H9 (cell line): ENCODE measurements around the gene GAB3. TPM values are rescaled to one million over a fixed set of nuclear protein-coding genes. Genes with fewer than 3 reads are reported as not detected.
"Not testable (repeated sequence)": the region's sequence is repeated elsewhere in the genome, so short reads cannot be mapped to it uniquely, and the experiment has no call there.

Experiments used
- DNase-seq: peaks from one replicate; pipeline ENCODE4 v3.0.0-alpha.2; 2017
- H2AFZ ChIP-seq: one replicate; pipeline ENCODE4 v1.6.1; 2013; ENCODE audit warnings: mild to moderate bottlenecking, low read length, control low read depth, moderate library complexity
- H2AK5ac ChIP-seq: 2 replicates; pipeline ENCODE4 v1.6.1; 2013; ENCODE audit warnings: low read length, control low read depth, mixed read lengths; ENCODE audit not compliant: insufficient read length
- H2BK120ac ChIP-seq: one replicate; pipeline ENCODE4 v1.6.1; 2013; ENCODE audit warnings: low read depth, mild to moderate bottlenecking, low read length, control low read depth, inconsistent platforms; ENCODE audit not compliant: poor library complexity, severe bottlenecking
- H2BK12ac ChIP-seq: 2 replicates; pipeline ENCODE4 v1.6.1; 2013; ENCODE audit warnings: low read length, control low read depth, mixed read lengths, low read depth; ENCODE audit not compliant: insufficient read length
- H2BK15ac ChIP-seq: 2 replicates; pipeline ENCODE4 v1.6.1; 2013; ENCODE audit warnings: low read depth, low read length, control low read depth
- H2BK20ac ChIP-seq: one replicate; pipeline ENCODE4 v1.6.1; 2013; ENCODE audit warnings: low read depth, mild to moderate bottlenecking, low read length, control low read depth, inconsistent platforms; ENCODE audit not compliant: poor library complexity, severe bottlenecking
- H2BK5ac ChIP-seq: 2 replicates; pipeline ENCODE4 v1.6.1; 2013; ENCODE audit warnings: low read length, control low read depth, mixed read lengths; ENCODE audit not compliant: insufficient read length
- H3K14ac ChIP-seq: 2 replicates; pipeline ENCODE4 v1.6.1; 2013; ENCODE audit warnings: low read length, control low read depth; ENCODE audit not compliant: insufficient read depth
- H3K18ac ChIP-seq: 2 replicates; pipeline ENCODE4 v1.6.1; 2013; ENCODE audit warnings: low read depth, mild to moderate bottlenecking, mixed read lengths, low read length, control low read depth; ENCODE audit not compliant: insufficient read length
- H3K23ac ChIP-seq: 2 replicates; pipeline ENCODE4 v1.6.1; 2013; ENCODE audit warnings: low read length, control low read depth, mixed read lengths, low read depth; ENCODE audit not compliant: insufficient read length
- H3K23me2 ChIP-seq: 2 replicates; pipeline ENCODE4 v1.6.1; 2013; ENCODE audit warnings: low read depth, mild to moderate bottlenecking, mixed read lengths, low read length, control low read depth; ENCODE audit not compliant: insufficient read length, poor library complexity, severe bottlenecking
- H3K27ac ChIP-seq: 2 replicates; pipeline ENCODE4 v1.5.1; 2013; ENCODE audit warnings: low read length, control low read depth, mixed read lengths, low read depth; ENCODE audit not compliant: insufficient read length
- H3K27me3 ChIP-seq: 2 replicates; pipeline ENCODE4 v1.6.1; 2013; ENCODE audit warnings: low read length, control low read depth, inconsistent platforms; ENCODE audit not compliant: insufficient read depth
- H3K4ac ChIP-seq: 2 replicates; pipeline ENCODE4 v1.6.1; 2013; ENCODE audit warnings: low read depth, mild to moderate bottlenecking, control low read depth, inconsistent platforms, low read length, moderate library complexity
- H3K4me1 ChIP-seq: 2 replicates; pipeline ENCODE4 v1.6.1; 2013; ENCODE audit warnings: low read length, control low read depth, inconsistent platforms; ENCODE audit not compliant: insufficient read depth
- H3K4me2 ChIP-seq: 2 replicates; pipeline ENCODE4 v1.6.1; 2013; ENCODE audit warnings: low read length, control low read depth, mixed read lengths; ENCODE audit not compliant: insufficient read length, insufficient read depth
- H3K56ac ChIP-seq: 2 replicates; pipeline ENCODE4 v1.6.1; 2013; ENCODE audit warnings: low read depth, mild to moderate bottlenecking, mixed read lengths, low read length, control low read depth; ENCODE audit not compliant: insufficient read length
- H3K79me1 ChIP-seq: 2 replicates; pipeline ENCODE4 v1.6.1; 2013; ENCODE audit warnings: low read depth, mild to moderate bottlenecking, moderate library complexity, low read length, control low read depth, inconsistent platforms; ENCODE audit not compliant: insufficient read depth, poor library complexity, severe bottlenecking
- H3K79me2 ChIP-seq: 2 replicates; pipeline ENCODE4 v1.6.1; 2013; ENCODE audit warnings: low read length, control low read depth, inconsistent platforms; ENCODE audit not compliant: insufficient read depth
- H3K9ac ChIP-seq: 2 replicates; pipeline ENCODE4 v1.6.1; 2013; ENCODE audit warnings: low read length, control low read depth, mixed read lengths; ENCODE audit not compliant: insufficient read length; ENCODE audit errors: extremely low read depth
- H3K9me3 ChIP-seq: one replicate; pipeline ENCODE4 v1.6.1; 2013; ENCODE audit warnings: low read depth, low read length, inconsistent platforms; ENCODE audit not compliant: control insufficient read depth
- H3T11ph ChIP-seq: one replicate; pipeline ENCODE4 v1.6.1; 2013; ENCODE audit warnings: mild to moderate bottlenecking, low read length, control low read depth, inconsistent platforms
- H4K20me1 ChIP-seq: one replicate; pipeline ENCODE4 v1.6.1; 2013; ENCODE audit not compliant: control insufficient read depth, insufficient read length, insufficient read depth
- H4K5ac ChIP-seq: 2 replicates; pipeline ENCODE4 v1.6.1; 2013; ENCODE audit warnings: low read depth, mild to moderate bottlenecking, mixed read lengths, low read length, control low read depth; ENCODE audit not compliant: insufficient read length
- H4K8ac ChIP-seq: replicated peaks from 2 replicates; pipeline ENCODE4 v1.6.1; 2013; ENCODE audit warnings: low read length, control low read depth, mixed read lengths, low read depth; ENCODE audit not compliant: insufficient read length
- H4K91ac ChIP-seq: 2 replicates; pipeline ENCODE4 v1.6.1; 2013; ENCODE audit warnings: low read depth, mild to moderate bottlenecking, moderate library complexity, mixed read lengths, low read length, control low read depth; ENCODE audit not compliant: insufficient read length
- H3K27ac Mint-ChIP-seq, 3 experiments: 2 replicates in 2 of 3; 3 replicates in 1 of 3; pipeline ENCODE4 v1.8.0; 2020 to 2021; ENCODE audit warnings: mixed read lengths in 3 of 3, mild to moderate bottlenecking in 1 of 3, moderate library complexity in 1 of 3
- H3K27me3 Mint-ChIP-seq: 2 replicates; pipeline ENCODE4 v1.8.0; 2021; ENCODE audit warnings: low read depth, mild to moderate bottlenecking, moderate library complexity, mixed read lengths
- H3K36me3 Mint-ChIP-seq, 3 experiments: 2 replicates in 2 of 3; 3 replicates in 1 of 3; pipeline ENCODE4 v1.8.0; 2020 to 2021; ENCODE audit warnings: low read depth in 3 of 3, mixed read lengths in 3 of 3; ENCODE audit not compliant: insufficient read depth in 1 of 3
- H3K4me1 Mint-ChIP-seq, 2 experiments: 2 replicates each; pipeline ENCODE4 v1.8.0; 2020; ENCODE audit warnings: mixed read lengths in 2 of 2
- H3K4me3 Mint-ChIP-seq, 2 experiments: 2 replicates in 1 of 2; 3 replicates in 1 of 2; pipeline ENCODE4 v1.8.0; 2020 to 2021; ENCODE audit warnings: mild to moderate bottlenecking in 2 of 2, mixed read lengths in 2 of 2, moderate library complexity in 1 of 2
- H3K9me3 Mint-ChIP-seq, 2 experiments: 2 replicates in 1 of 2; 3 replicates in 1 of 2; pipeline ENCODE4 v1.8.0; 2020; ENCODE audit warnings: mild to moderate bottlenecking in 2 of 2, mixed read lengths in 2 of 2, moderate library complexity in 1 of 2
- WGBS: extraction: QIAGEN DNeasy Blood & Tissue Kit; methylation state at CpG from one replicate; pipeline ENCODE4 v1.1.7; 2013; ENCODE audit warnings: missing lambda C conversion rate, low lambda C conversion rate, mixed read lengths; ENCODE audit not compliant: insufficient read length; ENCODE audit errors: extremely low coverage; 5-methylcytosine and 5-hydroxymethylcytosine counted together
- total RNA-seq: library from RNA; stranded (reverse); gene quantifications from 2 replicates; pipeline ENCODE4 v1.2.1, GENCODE V29; 2021

GAB3 gene
- total RNA-seq, 1 experiment from 2014 or later = 0.46 TPM

DNA sequence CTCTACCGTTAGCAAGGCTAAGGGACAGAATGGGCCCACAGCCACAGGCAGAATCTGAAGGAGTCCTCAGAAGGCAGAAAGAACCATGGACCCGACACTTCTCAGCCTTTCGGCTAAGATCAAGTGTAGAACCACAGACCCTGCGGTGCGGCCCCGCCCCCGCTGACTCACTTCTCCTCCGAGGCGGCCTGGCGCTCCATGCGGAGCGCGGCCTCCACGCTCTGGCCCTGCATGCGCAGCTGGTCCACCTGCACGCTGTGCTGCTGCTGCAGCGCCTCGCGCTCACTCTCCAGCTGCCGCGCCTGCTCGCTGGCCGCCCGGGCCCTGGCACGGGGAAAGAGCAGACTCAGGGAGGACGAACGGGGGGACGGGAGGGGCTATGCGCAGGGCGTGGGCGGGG lies 107.2 kb downstream of the GAB3 start:
- H2BK120ac ChIP-seq, H2AK5ac ChIP-seq, H3K14ac ChIP-seq, H2BK12ac ChIP-seq, H3K4me1 Mint-ChIP-seq, H3K4me3 Mint-ChIP-seq, H4K20me1 ChIP-seq, H3K27me3 ChIP-seq, H3K4me1 ChIP-seq, H3K23me2 ChIP-seq, H3K4ac ChIP-seq, H3K27ac ChIP-seq, H4K5ac ChIP-seq, H2AFZ ChIP-seq, H3K27me3 Mint-ChIP-seq, H2BK5ac ChIP-seq, H3K4me2 ChIP-seq, H4K8ac ChIP-seq, H2BK20ac ChIP-seq, H3K9me3 ChIP-seq, H3K9ac ChIP-seq, H3K9me3 Mint-ChIP-seq, H2BK15ac ChIP-seq, H3K23ac ChIP-seq, H3K79me2 ChIP-seq, H3K18ac ChIP-seq, H3K79me1 ChIP-seq, H4K91ac ChIP-seq, H3K36me3 Mint-ChIP-seq, H3K56ac ChIP-seq, H3T11ph ChIP-seq, DNase-seq, H3K27ac Mint-ChIP-seq: not testable (repeated sequence)
- no CpG with 5 or more reads among the region's 31 CpGs for WGBS

DNA sequence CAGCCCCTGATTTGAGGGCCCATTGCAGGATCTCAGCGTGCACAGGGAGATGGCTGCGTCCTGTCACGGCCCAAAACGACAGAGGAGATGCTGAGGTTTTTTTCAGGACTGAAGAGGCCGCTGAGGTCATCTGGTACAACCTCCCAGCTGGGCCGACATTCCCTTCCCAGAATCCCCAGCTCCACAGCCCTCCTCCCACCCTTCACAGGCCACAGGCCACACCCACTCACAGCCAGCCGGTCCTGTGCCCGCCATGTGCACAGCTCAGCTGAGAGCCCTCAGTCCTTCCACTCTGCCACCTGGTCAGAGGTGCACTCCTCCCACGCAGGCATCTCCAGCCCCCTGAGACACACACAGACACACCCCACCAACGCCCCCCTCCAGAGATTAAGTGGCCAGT lies 109.1 kb downstream of the GAB3 start:
- H2BK20ac ChIP-seq, H3K4me2 ChIP-seq, H3K27me3 ChIP-seq, H3K27ac Mint-ChIP-seq, H4K91ac ChIP-seq, H3K79me1 ChIP-seq, H4K20me1 ChIP-seq, H3K18ac ChIP-seq, H3K4me1 Mint-ChIP-seq, H3K4me1 ChIP-seq, H2AFZ ChIP-seq, H3K79me2 ChIP-seq, H2BK12ac ChIP-seq, H3K9ac ChIP-seq, H3K23me2 ChIP-seq, H3K9me3 ChIP-seq, H4K5ac ChIP-seq, H2AK5ac ChIP-seq, H3K4me3 Mint-ChIP-seq, H3K36me3 Mint-ChIP-seq, H3K9me3 Mint-ChIP-seq, H4K8ac ChIP-seq, H3K56ac ChIP-seq, H3T11ph ChIP-seq, H3K27me3 Mint-ChIP-seq, H3K23ac ChIP-seq, H3K14ac ChIP-seq, H3K27ac ChIP-seq, H2BK120ac ChIP-seq, DNase-seq, H3K4ac ChIP-seq, H2BK15ac ChIP-seq, H2BK5ac ChIP-seq: not testable (repeated sequence)
- WGBS = no CpG with 5 or more reads among the region's 10 CpGs
